HuH-7 (cell line): Measurements from ENCODE around the gene TEX44.
"Not testable (repeated sequence)": the region's sequence is repeated elsewhere in the genome, so short reads cannot be mapped to it uniquely, and the experiment has no call there.

Experiments used
- DNase-seq: peaks from one replicate; pipeline ENCODE4 v3.0.0; 2011; ENCODE audit warnings: low spot score

TEX44 gene

DNA sequence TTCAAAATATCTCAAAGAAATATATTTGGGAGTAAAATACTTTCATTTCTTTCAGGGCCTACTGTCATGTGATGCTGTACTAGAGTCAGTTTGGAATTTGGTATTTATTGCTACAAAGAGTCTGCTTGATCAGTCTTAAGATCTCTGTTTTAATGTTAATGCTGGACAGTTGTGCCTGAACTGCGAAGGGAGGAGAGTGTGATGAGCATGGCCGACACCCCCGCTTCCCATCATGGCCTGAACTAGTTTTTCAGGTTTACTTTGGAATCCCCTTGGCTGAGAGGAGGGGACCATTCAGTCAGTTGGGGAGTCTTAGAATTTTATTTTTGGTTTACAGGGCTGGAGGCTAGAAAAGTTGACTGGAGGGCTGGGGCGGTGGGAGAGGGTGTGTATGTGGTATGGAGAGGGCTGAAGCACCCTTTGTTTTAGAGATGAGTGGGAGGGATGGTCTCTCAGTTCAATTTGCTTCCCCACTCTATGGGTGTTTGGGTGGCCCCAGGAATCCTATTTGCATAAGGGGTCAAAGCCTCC is 20.9 kb upstream of the TEX44 start:
- DNase-seq = no peak

DNA sequence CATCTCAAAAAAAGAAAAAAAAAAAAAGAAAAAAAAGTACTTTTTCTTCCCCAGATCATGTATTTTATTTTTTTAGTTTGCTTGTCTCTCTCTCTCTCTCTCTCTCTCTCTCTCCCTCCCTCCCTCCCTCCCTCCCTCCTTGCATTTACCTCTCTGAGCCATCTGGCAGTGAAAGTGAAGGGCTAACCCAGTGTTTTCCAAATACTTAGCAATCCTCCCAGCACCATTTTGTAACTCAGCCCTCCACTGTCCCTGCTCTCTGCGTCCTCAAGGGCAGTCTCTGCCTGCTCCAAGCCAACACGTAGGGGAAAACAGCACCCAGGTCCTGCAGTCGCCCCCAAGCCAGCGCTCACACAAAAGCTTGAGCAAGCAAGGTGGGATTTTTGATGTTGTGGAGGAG is 19.6 kb upstream of the TEX44 start:
- DNase-seq = no peak

DNA sequence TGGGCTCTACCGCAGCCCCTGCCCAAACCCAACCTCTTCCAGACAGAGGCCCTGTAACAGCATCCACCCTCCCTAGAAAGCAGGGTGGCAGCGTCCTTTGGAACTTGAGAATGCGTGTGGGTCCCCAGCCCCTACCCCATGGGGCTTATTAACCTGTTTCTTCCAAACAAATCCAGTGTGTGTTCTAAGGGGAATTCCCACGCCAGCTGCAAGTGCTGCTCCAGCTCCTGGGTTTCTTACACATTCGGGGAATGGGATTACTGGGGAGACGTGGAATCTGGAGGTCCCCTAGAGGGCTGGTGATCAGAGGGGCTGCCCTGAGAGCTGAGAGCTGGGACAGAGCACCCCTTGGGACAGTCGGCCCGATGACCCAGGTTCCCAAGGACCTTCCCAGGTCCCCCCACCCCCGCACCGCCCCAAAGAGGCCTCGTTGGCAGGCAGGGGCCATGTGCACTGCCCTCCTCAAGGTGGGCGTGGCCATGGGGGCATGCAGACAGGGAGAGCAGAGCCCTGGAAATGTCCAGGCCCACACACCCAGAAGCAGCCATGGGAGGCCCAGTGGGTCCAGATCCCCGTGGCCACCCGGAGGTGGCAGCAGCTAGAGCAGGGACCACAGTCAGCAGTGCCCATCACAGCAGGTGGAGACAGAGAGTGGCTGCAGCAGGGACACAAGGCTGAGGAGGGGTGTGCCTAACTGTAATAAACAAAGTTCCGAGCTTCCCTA is 18.8 kb upstream of the TEX44 start:
- no peak for DNase-seq

GRCh38 chr2:231575612-231576256 is 16.9 kb upstream of the TEX44 start:
- no peak for DNase-seq

DNA sequence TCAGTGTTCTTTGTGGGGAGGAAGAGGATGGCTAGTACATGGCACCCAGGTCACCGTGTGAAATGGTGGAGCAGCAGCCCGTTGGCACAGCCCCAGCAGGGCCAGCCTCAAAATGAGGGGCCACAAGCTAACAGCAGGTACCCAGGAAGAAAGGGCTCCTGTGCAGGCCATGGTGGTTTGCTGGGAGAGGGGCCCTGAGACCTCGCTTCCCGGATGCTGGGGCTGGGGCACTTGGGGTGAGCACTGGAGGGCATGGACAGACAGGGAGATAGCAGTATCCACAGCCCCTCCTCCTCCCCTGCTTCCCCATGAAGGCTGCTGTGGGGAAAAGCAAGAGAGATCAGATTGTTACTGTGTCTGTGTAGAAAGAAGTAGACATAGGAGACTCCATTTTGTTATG is 16.2 kb upstream of the TEX44 start:
- no peak for DNase-seq

DNA sequence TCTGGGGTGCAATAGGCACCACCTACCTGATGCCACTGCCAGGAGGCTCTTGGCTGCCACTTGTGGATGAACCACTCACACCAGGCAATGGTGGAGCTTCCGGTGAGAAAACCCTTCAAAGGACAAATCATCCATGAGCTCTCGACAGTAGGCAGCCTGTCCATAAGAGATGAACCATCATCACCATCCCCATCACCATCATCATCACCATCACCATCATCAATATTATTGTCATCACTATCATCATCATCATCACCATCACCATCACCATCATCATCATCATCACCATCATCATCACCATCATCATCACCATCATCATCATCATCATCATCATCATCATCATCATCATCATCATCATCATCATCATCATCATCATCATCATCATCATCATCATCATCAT is 14.0 kb upstream of the TEX44 start:
- not testable (repeated sequence) for DNase-seq

- no peak for DNase-seq
Measured at GRCh38 chr2:231579560-231579959, 13.1 kb upstream of the TEX44 start.

DNA sequence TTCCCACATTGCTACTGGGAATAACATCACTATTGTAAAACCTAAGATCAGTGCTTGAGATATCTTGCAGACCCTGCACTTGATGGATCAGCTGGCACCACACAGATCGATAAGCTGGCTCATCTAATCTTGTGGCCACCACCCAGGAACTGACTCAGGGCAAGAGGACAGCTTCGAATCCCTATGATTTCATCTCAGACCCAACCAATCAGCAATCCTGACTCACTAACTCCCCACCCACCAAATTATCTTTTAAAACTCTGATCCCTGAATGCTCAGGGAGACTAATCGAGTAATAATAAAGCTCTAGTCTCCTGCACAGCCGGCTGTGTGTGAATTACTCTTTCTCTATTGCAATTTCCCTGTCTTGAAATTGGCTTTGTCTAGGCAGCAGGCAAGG is 11.3 kb upstream of the TEX44 start:
- DNase-seq = no peak

- DNase-seq = no peak
Measured at GRCh38 chr2:231583982-231584381, 8.7 kb upstream of the TEX44 start.

DNA sequence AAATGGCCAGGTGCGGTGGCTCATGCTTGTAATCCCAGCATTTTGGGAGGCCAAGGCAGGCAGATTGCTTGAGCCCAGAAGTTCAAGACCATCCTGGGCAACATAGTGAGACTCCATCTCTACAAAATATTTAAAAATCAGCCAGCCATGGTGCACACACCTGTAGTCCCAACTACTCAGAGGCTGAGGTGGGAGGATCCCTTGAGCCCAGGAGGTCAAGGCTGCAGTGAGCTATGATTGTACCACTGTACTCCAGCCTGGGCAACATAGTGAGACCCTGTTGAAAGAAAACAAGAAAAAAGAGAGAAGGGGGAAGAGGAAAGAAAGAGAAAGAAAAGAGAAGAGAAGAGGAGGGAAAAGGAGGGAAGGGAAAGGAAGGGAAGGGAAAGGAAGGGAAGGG is 4.9 kb upstream of the TEX44 start:
- DNase-seq = not testable (repeated sequence)

- DNase-seq = no peak
Measured at GRCh38 chr2:231589656-231590055, 3.0 kb upstream of the TEX44 start.

DNA sequence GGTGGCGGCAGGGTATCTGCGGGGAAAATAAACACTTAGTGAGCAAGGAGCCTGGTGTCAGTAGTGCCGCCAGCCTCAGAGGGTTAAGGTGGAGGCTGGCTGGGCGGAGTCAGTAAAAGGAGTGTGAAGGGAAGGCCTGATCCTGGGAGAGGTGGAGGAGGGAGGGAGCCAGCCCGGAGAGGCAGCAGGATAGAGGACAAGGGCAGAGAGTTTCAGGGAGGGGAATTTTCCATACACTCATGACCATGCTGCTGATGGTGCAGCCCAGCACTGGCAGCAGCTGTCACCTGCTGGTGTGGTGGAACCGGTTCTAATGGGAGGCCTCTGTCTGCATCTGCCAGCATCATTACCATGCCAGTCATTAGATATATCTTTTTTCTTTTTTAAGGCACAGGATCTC is 2.0 kb upstream of the TEX44 start:
- DNase-seq = no peak

DNA sequence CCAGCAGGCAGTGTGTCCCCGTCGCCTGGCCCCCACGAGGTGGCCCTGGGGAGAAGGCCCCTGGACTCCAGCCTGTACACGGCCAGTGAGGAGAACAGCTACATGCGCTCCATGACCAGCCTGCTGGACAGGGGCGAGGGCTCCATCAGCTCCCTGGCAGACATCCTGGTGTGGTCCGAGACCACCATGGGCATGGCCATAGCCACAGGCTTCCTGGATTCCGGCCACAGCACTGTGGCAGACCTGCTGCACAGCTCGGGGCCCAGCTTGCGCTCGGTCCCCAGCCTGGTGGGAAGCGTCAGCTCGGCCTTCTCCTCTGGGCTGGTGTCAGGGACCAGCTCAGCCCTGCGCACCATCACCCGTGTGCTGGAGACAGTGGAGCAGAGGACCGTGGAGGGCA is 1.0 kb downstream of the TEX44 start:
- no peak for DNase-seq

DNA sequence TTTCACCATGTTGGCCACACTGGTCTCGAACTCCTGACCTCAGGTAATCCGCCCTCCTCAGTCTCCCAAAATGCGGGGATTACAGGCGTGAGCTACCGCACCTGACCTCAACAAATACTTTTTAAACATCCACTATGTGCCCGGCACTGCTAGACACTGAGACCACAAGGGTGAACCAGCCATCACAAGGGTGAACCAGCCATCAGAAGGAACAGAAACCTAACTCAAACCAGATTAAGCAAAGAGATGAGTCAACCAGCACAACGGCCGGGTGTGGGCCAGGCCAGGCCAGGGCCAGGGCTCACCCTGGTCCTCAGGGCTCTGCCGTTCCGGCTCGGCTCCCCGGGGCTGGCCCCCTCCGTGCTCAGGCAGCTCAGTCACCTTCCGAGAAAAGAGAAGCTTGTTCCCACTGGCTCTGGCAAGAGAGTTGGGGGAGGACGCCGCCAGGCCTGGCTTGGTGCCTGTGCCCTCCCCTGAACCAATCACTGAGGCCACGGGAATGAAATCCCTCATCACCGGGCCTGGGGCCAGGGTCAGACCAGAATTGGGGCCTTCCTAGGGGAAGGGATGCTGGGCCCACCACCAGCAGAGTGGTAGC is 4.4 kb downstream of the TEX44 start:
- no peak for DNase-seq

- no peak for DNase-seq
Measured at GRCh38 chr2:231597627-231598026, 5.0 kb downstream of the TEX44 start.

- DNase-seq = no peak
Measured at GRCh38 chr2:231600619-231601355, 8.1 kb downstream of the TEX44 start.

GRCh38 chr2:231601356-231602229 is 8.9 kb downstream of the TEX44 start:
- DNase-seq = peak; percentile 88

GRCh38 chr2:231602859-231603467 is 10.3 kb downstream of the TEX44 start:
- no peak for DNase-seq

DNA sequence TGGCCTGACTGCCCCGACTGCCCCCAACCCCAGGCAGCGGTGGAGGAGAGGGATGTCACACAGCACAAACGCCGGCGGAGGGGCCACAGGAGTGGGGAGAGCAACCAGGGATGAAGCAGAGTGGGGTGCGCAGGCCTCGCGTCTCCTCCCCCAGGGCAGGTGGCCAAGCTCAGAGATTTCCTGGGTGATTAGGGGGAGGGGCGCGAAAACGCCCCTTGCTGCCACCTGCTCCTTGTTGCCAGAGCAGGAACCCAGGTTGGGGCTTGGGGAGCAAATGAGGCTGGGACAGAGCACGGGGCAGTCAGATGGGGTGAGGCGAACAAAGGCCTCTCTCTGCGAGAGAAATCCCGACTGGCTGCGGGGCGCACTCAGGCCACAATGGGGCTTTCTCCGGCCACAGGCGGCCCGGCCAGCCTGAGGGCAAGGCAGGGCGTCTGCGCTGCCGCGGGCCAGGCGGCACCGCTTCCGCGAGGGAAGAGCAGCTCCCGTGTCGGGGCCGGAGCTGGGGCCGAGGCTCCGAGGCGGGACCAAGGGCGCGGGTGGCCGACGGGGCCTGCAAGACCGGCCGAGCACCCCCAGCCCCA is 11.5 kb downstream of the TEX44 start:
- peak; percentile 50 for DNase-seq

- peak; percentile 92 for DNase-seq
Measured at GRCh38 chr2:231604685-231605606, 12.3 kb downstream of the TEX44 start.
